GM21529 (cell line): Measurements from ENCODE around the gene PNPLA4.

Experiments used
- ATAC-seq: cut with Tn5 transposase; IDR thresholded peaks from one replicate; pipeline ENCODE4 v1.9.1; 2021; ENCODE audit not compliant: unreplicated experiment

The PNPLA4 gene, protein sequence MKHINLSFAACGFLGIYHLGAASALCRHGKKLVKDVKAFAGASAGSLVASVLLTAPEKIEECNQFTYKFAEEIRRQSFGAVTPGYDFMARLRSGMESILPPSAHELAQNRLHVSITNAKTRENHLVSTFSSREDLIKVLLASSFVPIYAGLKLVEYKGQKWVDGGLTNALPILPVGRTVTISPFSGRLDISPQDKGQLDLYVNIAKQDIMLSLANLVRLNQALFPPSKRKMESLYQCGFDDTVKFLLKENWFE

GRCh38 chrX:7927259-7928167 lies at the start of gene PNPLA4:
PNPLA4 (minus strand) TSS chrX:7927413; CDS start chrX:7926119, 1,294 bp downstream.
- peak; percentile 87 for ATAC-seq

GRCh38 chrX:7972586-7972985 lies 45.4 kb upstream of the PNPLA4 start:
- ATAC-seq = no peak

- no peak for ATAC-seq
Measured at GRCh38 chrX:7970428-7970827, 43.2 kb upstream of the PNPLA4 start.

DNA sequence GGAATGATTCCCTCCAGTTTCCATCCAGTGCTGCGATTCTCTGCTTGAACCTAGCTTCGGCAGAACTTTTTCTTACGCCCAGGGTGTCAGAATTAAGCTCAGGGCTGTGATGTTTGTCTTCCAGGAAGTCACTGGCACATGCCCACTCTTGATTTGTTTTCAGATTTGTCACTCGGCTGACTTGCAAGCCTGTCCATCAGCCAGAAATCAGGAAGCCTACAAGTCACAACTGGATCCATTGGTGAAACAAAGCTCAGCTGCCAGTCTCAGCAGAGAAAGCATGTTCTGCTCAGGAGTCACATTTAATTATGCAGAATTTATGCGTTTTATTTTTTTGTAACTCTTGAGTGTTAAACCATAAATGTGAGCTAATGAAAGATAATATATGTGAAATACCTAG lies 38.2 kb upstream of the PNPLA4 start:
- no peak for ATAC-seq

DNA sequence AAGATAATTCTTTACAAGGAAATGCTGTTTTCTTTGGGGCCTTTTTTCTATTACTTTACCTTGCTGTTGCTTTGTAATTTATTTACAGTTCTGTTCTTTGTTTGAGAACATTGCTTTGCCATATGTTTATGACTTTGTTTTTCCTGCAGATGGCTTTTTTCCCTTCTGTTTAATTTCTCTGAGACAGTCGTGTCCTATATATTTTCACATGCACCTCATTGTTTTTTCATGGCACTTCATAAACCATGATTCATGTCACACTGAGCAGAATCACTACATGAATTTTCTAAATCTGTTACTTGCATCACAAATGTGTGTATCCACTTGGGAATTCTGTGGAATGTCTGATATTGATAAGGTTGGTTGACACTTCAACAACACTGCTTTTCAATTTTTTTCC lies 33.0 kb upstream of the PNPLA4 start:
- ATAC-seq = no peak

- no peak for ATAC-seq
Measured at GRCh38 chrX:7953446-7953845, 26.2 kb upstream of the PNPLA4 start.

DNA sequence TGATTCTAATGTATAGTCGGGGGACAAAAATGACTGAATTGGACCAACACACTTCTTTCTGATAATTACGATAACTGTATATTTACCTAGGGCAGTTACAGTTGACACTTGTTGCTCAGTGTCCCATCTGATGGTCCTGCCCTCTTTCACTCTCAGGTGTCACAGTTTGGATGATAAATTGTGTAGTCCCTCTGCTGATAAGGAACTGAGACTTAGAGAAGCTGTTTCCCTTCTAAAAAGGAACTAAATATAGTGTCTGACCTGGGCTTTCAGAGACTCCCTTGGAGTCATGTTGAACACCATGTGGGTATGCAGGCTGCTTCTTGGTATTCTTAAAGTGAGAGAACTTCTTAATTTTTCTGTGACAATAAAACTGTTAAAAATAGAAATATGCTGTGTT lies 23.7 kb upstream of the PNPLA4 start:
- peak; percentile 98 for ATAC-seq

GRCh38 chrX:7948483-7948882 lies 21.3 kb upstream of the PNPLA4 start:
- no peak for ATAC-seq

DNA sequence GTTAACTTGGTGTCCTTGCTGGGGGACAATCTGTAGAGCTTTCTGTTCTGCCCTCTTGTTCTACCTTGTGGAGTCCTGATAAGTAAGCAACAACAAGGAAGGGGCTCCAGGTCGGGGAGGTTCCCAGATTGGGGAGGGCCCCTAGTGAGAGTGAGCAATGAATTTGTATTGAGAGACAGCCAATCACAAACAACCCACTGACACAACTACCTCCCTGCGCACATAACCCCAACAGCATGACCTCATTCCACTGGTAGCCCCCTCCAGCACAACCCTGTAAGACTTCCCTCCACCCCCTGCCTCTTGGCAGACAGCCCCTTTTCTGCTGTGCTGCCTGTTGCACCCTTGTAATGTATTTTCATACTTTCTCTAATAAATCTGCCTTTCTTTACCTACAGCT lies 19.7 kb upstream of the PNPLA4 start:
- no peak for ATAC-seq

DNA sequence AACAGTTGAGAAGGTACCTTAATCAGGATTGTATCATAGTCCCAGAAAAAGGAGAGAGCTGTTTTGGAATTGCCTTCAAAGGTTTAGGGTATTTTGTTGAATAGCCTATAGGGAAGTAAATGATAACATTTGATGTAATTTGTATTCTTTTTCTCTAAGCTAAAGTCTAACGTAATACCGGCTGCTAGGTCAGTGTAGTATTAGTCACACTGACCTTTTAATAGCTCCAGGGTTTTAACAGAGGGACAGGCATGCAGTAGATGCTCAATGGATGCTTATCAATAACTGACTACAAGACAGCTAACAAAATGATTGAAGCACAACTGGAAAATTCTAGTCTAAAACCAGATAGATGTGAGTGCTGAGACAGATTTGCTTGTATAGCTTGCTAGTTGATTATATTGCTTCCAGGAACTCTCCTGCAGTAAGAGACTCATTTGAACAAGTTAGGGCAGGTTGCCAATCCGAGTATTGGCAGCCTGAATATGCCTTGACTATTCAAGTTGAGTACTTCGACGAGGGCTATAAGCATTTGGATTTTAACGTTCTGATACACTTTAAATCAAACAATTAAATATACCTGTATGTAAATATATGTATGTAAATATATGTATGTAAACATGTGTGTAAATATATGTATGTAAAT lies 16.5 kb upstream of the PNPLA4 start:
- ATAC-seq = no peak

- peak; percentile 66 for ATAC-seq
Measured at GRCh38 chrX:7941390-7942042, 14.3 kb upstream of the PNPLA4 start.

DNA sequence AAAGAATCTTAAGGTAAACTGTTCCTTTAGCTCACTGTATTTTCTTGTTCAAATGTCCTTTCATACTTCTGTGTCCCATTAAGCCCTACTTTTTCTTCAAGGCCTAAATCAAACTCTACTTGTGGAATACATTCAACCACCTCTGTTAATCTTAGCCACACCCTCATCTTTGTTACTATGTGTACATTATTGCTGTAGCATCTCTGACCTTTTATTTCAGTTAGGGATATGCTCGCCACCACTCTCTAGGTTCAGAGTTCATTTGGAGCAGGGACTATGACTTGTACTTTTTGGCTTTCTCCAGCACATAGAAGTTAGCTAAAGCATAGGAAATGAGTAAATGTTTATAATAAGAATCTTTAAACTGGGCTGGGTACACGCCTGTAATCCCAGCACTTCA lies 6.8 kb upstream of the PNPLA4 start:
- ATAC-seq = no peak

DNA sequence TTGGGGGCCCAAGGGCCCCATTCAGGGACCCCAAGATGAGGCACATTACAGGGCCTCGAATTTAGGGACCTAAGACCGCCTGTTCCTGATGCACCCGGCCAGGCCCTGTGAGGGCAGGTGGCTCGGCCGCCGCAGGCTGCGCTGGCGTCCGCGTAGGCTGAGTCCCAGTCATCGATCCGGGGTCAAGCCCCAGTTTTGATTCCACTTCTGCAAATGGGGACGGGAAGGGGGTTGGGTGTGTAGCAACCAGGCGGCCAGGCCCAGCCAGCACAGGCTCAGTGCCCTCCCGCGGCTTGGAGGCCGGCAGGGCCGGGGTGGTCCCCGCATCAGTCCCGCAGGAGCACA lies 327 bp downstream of the PNPLA4 start:
- ATAC-seq = no peak

DNA sequence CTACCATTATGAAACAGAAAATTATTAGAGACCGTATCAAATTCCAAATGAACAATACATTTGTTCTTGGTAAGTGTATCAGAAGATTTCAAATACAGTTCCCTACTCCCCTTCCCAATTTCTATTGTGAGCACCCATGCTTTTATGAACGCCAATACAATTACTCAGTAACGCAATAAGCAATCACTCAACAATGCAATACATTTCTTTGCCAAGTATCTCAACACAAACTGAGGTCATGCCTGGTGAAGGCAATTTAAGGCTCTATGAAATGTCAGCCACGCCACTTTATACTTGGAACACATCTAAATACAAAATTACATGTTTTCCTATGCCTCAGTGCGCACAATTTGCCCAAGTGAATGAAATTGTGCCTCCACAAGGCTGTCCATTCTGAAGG lies 712 bp downstream of the PNPLA4 start:
- ATAC-seq = no peak

GRCh38 chrX:7925867-7926472 lies 1.2 kb downstream of the PNPLA4 start:
- peak; percentile 31 for ATAC-seq

DNA sequence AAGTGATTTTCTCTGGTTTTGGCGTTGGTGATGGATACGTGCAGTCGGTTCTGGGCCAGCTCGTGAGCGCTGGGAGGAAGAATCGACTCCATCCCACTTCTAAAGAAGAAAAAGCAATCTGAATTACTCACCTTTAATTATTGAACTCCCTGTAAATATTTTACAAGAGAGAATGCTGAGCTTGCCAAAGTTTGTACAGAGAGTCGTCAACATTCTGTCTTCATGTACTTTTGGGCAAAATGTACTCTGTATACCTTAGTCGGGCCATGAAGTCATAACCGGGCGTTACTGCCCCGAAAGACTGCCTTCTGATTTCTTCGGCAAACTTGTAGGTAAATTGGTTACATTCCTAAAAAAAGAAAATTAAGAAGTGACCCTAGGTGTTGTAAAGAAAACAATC lies 5.5 kb downstream of the PNPLA4 start:
- no peak for ATAC-seq

DNA sequence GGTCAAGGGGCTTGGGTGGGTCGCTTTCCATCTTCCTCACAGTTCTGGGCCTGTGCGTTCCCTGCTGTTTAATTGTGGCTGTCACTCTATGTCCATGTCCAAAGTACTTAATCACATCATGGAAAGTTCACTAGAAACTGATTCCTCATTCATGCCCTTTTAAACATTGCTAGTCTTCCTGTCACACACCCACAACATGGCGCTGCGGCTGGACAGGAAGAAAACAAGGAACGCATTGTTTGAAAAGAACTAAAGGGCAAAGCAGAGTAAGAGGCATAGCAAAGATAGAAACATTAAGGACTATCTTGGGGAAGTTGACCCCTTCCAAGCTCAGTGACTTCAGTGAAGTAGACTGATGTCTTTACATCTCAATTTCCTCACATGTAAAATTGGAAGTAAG lies 18.4 kb downstream of the PNPLA4 start:
- ATAC-seq = no peak

DNA sequence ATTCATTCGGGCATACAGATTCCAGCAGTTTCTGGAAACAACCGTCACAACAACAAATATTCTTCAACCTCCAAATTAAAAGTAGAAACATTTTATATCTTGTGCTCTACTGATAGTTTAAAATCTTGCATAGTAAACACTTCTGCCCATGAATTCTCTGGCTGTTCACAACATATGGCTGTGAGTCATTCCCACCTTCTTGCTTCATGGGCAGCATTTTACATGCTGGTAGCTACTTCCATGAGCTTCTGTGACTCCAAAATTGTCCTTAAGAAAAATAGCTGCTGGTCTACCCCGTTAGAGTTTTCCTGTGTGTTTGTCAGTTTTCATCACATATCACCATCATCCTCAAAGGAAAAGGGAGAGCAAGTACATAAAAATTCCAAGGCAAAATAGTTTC lies 22.7 kb downstream of the PNPLA4 start:
- ATAC-seq = no peak

GRCh38 chrX:7891928-7892327 lies 35.3 kb downstream of the PNPLA4 start:
- no peak for ATAC-seq

DNA sequence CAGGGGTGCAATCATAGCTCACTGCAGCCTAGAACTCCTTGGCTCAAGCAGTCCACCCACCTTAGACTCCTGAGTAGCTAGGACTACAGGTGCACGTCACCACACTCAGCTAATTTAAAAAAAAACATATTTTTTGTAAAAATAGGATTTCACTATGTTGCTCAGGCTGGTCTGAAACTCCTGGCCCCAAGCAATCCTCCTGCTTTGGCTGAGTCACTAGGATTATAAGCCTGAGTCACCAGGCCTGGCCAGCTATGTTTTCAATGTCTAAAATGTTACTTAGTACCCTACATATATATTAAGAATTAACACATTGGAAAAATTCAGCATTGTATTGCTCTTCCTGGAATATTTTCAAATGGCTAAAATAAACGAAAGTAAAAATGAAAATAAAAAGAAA lies 37.5 kb downstream of the PNPLA4 start:
- ATAC-seq = no peak

DNA sequence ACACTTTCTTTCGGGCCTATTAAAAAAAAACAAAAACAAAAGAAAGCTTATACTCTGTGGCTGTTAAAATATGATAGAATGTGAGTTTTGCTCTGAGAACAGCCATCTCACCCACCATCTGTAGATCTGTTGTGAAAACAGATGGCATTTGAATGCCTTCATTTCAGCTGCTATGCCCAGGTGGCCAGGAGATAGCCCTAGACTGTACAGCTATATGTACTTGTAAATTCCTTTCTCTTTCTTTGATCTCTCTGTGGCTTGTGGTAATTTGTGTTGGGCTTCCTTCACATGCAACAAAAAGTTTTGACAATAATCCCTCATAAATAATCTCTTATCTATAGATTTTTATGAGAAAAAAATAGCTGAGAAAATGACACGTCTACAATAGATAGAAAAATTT lies 38.1 kb downstream of the PNPLA4 start:
- no peak for ATAC-seq
